H1 (cell line): ENCODE data around the gene MS4A6A. TPM values are rescaled to one million over a fixed set of nuclear protein-coding genes. Genes with fewer than 3 reads are reported as not detected.
"Not testable (repeated sequence)": the region's sequence is repeated elsewhere in the genome, so short reads cannot be mapped to it uniquely, and the experiment has no call there.

Experiments used
- CTCF ChIA-PET: fragments of 300-600 bp; sonication (Branson Sonifier 250); formaldehyde crosslinking; loops from one replicate; lab custom pipeline; 2021; ENCODE audit not compliant: partially characterized antibody; lab: Charles Lee
- POLR2A ChIA-PET: fragments of 300-600 bp; sonication (Branson Sonifier 250); formaldehyde crosslinking; loops from one replicate; lab custom pipeline; 2021; ENCODE audit warnings: inconsistent platforms; ENCODE audit not compliant: partially characterized antibody; lab: Charles Lee
- DNase-seq, 2 experiments: peaks; one replicate each; pipeline versions ENCODE4 v3.0.0 to v3.0.0-alpha.2; 2010 to 2022; ENCODE audit warnings: low spot score in 2 of 2, low read depth in 1 of 2, mixed read lengths in 1 of 2
- FAIRE-seq: peaks from 2 replicates; lab custom pipeline; 2011; peaks lifted over from hg19 to GRCh38; lab: Jason Lieb, UNC
- H2AFZ ChIP-seq: 2 replicates; pipeline ENCODE4 v1.8.1; 2012; ENCODE audit warnings: low read length, inconsistent platforms
- H2AK5ac ChIP-seq: 2 replicates; pipeline ENCODE4 v1.6.1; 2013; ENCODE audit warnings: low read depth, low read length
- H2BK120ac ChIP-seq: replicated peaks from 2 replicates; pipeline ENCODE3; 2013; ENCODE audit warnings: low read depth, low read length, inconsistent platforms
- H2BK12ac ChIP-seq: 2 replicates; pipeline ENCODE4 v1.6.1; 2013; ENCODE audit warnings: low read depth, low read length
- H2BK15ac ChIP-seq: 2 replicates; pipeline ENCODE4 v1.6.1; 2013; ENCODE audit warnings: low read length
- H2BK20ac ChIP-seq: 2 replicates; pipeline ENCODE4 v1.6.1; 2013; ENCODE audit warnings: low read length
- H2BK5ac ChIP-seq: 2 replicates; pipeline ENCODE4 v1.6.1; 2013; ENCODE audit warnings: low read depth, low read length
- H3K14ac ChIP-seq: 2 replicates; pipeline ENCODE4 v1.6.1; 2013; ENCODE audit warnings: inconsistent platforms; ENCODE audit not compliant: insufficient read length
- H3K18ac ChIP-seq: 2 replicates; pipeline ENCODE4 v1.6.1; 2013; ENCODE audit warnings: low read length; ENCODE audit errors: extremely low read depth
- H3K23ac ChIP-seq: 2 replicates; pipeline ENCODE4 v1.6.1; 2013; ENCODE audit warnings: inconsistent platforms; ENCODE audit not compliant: insufficient read length
- H3K23me2 ChIP-seq: 2 replicates; pipeline ENCODE4 v1.6.1; 2013; ENCODE audit warnings: low read depth, low read length
- H3K27ac ChIP-seq: 2 replicates; pipeline ENCODE4 v1.6.1; 2011; ENCODE audit warnings: low read depth, low read length, inconsistent platforms
- H3K27me3 ChIP-seq, 4 experiments: replicated peaks in 1 of 4; 1 replicate in 1 of 4; 2 replicates in 3 of 4; pipeline versions ENCODE4 v1.6.1 to v1.8.1; 2011 to 2013; ENCODE audit warnings: low read length in 3 of 4, mild to moderate bottlenecking in 3 of 4, inconsistent platforms in 2 of 4, mixed read lengths in 2 of 4, moderate library complexity in 1 of 4; ENCODE audit not compliant: control insufficient read depth in 3 of 4, insufficient read depth in 3 of 4; ENCODE audit errors: extremely low read depth in 1 of 4
- H3K36me3 ChIP-seq, 4 experiments: 2 replicates each; pipeline versions ENCODE4 v1.6.1 to v1.8.1; 2011 to 2013; ENCODE audit warnings: mild to moderate bottlenecking in 4 of 4, low read length in 3 of 4, moderate library complexity in 2 of 4, control low read depth in 1 of 4, inconsistent platforms in 1 of 4; ENCODE audit not compliant: insufficient read depth in 4 of 4, control insufficient read depth in 2 of 4
- H3K4ac ChIP-seq: replicated peaks from 2 replicates; pipeline ENCODE3; 2013; ENCODE audit warnings: low read length, low read depth, mixed read lengths, inconsistent platforms; ENCODE audit not compliant: insufficient read length
- H3K4me1 ChIP-seq, 4 experiments: replicated peaks in 1 of 4; 1 replicate in 1 of 4; 2 replicates in 3 of 4; pipeline versions ENCODE4 v1.6.1 to v1.8.1; 2011 to 2013; ENCODE audit warnings: low read length in 3 of 4, inconsistent platforms in 2 of 4, mixed read lengths in 1 of 4; ENCODE audit not compliant: insufficient read depth in 4 of 4, control insufficient read depth in 3 of 4
- H3K4me2 ChIP-seq, 2 experiments: 2 replicates each; pipeline versions ENCODE4 v1.6.1 to v1.8.1; 2011 to 2013; ENCODE audit warnings: low read depth in 2 of 2, low read length in 2 of 2, control low read depth in 1 of 2, inconsistent platforms in 1 of 2, mild to moderate bottlenecking in 1 of 2; ENCODE audit not compliant: insufficient read depth in 1 of 2
- H3K4me3 ChIP-seq, 4 experiments: fragments of 200-600, 300-600 bp in 1 of 4; sonication (generic), shearing (Covaris generic), sonication (Bioruptor Twin) in 1 of 4; 2 replicates each; pipeline versions ENCODE4 v1.5.1 to v1.8.1; 2011 to 2016; ENCODE audit warnings: low read length in 4 of 4, low read depth in 3 of 4, control low read depth in 2 of 4, inconsistent platforms in 2 of 4, mild to moderate bottlenecking in 2 of 4, mixed read lengths in 1 of 4, moderate library complexity in 1 of 4; ENCODE audit not compliant: insufficient read depth in 2 of 4; ENCODE audit errors: extremely low read depth in 1 of 4
- H3K56ac ChIP-seq: replicated peaks from 2 replicates; pipeline ENCODE3; 2013; ENCODE audit warnings: low read depth, mild to moderate bottlenecking, mixed read lengths, low read length, inconsistent platforms; ENCODE audit not compliant: insufficient read length
- H3K79me1 ChIP-seq: 2 replicates; pipeline ENCODE4 v1.6.1; 2013; ENCODE audit warnings: low read depth, low read length, control low read depth
- H3K79me2 ChIP-seq, 2 experiments: 2 replicates each; pipeline versions ENCODE4 v1.6.1 to v1.8.1; 2012 to 2013; ENCODE audit warnings: low read length in 2 of 2, mild to moderate bottlenecking in 2 of 2, inconsistent platforms in 1 of 2; ENCODE audit not compliant: insufficient read depth in 2 of 2, control insufficient read depth in 1 of 2
- H3K9ac ChIP-seq, 4 experiments: replicated peaks in 1 of 4; 1 replicate in 1 of 4; 2 replicates in 3 of 4; pipeline versions ENCODE4 v1.6.1 to v1.8.1; 2011 to 2013; ENCODE audit warnings: low read depth in 3 of 4, low read length in 3 of 4, control low read depth in 2 of 4, mild to moderate bottlenecking in 2 of 4, moderate library complexity in 2 of 4, inconsistent platforms in 1 of 4; ENCODE audit errors: extremely low read depth in 1 of 4
- H3K9me3 ChIP-seq, 2 experiments: 2 replicates each; pipeline versions ENCODE4 v1.6.1 to v1.8.1; 2012 to 2013; ENCODE audit warnings: mild to moderate bottlenecking in 2 of 2, moderate library complexity in 2 of 2, control low read depth in 1 of 2, inconsistent platforms in 1 of 2, low read depth in 1 of 2, low read length in 1 of 2, mixed read lengths in 1 of 2; ENCODE audit not compliant: insufficient read depth in 2 of 2
- H4K20me1 ChIP-seq, 2 experiments: replicated peaks in 1 of 2; 2 replicates each; pipeline versions ENCODE3 to v1.8.1; 2011 to 2013; ENCODE audit warnings: inconsistent platforms in 2 of 2, low read length in 2 of 2, mild to moderate bottlenecking in 1 of 2; ENCODE audit not compliant: insufficient read depth in 2 of 2, control insufficient read depth in 1 of 2
- H4K5ac ChIP-seq: 2 replicates; pipeline ENCODE4 v1.6.1; 2013; ENCODE audit warnings: low read length, low read depth, mixed read lengths, inconsistent platforms; ENCODE audit not compliant: insufficient read length
- H4K8ac ChIP-seq: 2 replicates; pipeline ENCODE4 v1.8.0; 2013; ENCODE audit warnings: mild to moderate bottlenecking, moderate library complexity, low read length, inconsistent platforms; ENCODE audit not compliant: insufficient read depth; ENCODE audit errors: extremely low read depth
- H4K91ac ChIP-seq: replicated peaks from 2 replicates; pipeline ENCODE3; 2013; ENCODE audit warnings: low read length, mixed read lengths, inconsistent platforms; ENCODE audit not compliant: insufficient read length
- WGBS, 2 experiments: shearing (Covaris generic) in 1 of 2; methylation state at CpG; one replicate each; pipeline versions ENCODE4 v1.1.6 to v1.1.7; 2013 to 2015; ENCODE audit warnings: low lambda C conversion rate in 2 of 2, mixed read lengths in 2 of 2, inconsistent platforms in 1 of 2, low coverage in 1 of 2, missing lambda C conversion rate in 1 of 2; ENCODE audit not compliant: insufficient replicate concordance in 2 of 2, insufficient coverage in 1 of 2, insufficient read length in 1 of 2; ENCODE audit errors: extremely low coverage in 1 of 2, missing lambda C conversion rate in 1 of 2; 5-methylcytosine and 5-hydroxymethylcytosine counted together
- polyA plus RNA-seq, 7 experiments: library from polyadenylated mRNA; depleted of rRNA in 3 of 7; stranded (reverse) in 5 of 7; unstranded in 2 of 7; fragments of >200 nt in 5 of 7; fragments of 200-250 nt in 2 of 7; gene quantifications; 1 replicate in 5 of 7; 2 replicates in 1 of 7; 4 replicates in 1 of 7; pipeline versions ENCODE4 v1.2.1 to v1.2.3, GENCODE V29; 2011 to 2013; ENCODE audit warnings: missing spikeins in 2 of 7, mixed read lengths in 2 of 7
- total RNA-seq: library from RNA; stranded (reverse); fragmentation: NEBNext Ultra II Directional; extraction: Animal tissue kit (Norgen Biotek cat#: 25700); gene quantifications from 2 replicates; pipeline ENCODE4 v1.2.1, GENCODE V29; 2021

Gene MS4A6A
- total and polyA plus RNA-seq, 2 of the 8 experiments (the other 6 are each of a cell fraction or from before 2014, with no cell fraction given) = not detected

DNA sequence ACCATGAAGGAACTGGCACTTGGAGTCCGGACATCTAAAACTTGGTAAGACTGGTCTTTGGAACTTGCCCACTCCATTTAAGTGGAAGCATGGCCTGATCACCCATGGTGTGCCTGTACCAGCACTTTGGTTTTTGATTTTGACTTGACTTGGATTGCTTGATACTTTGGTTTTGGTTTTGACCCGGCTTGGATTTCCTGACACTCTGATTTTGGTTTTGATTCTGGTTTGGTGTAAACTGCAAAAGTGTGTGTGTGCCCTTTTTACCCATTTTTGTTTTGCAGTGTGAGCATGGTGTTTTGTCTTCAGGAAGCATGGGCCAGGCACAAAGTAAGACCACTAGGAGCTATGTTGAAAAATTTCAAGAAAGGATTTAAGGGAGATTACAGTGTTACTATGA is 3.2 kb upstream of the MS4A6A start:
- H3K79me1 ChIP-seq, H4K20me1 ChIP-seq, H4K5ac ChIP-seq, H3K4me1 ChIP-seq, H3K9ac ChIP-seq, H2BK12ac ChIP-seq, H3K79me2 ChIP-seq, H3K27me3 ChIP-seq, H3K27ac ChIP-seq, H2BK20ac ChIP-seq, FAIRE-seq, H4K91ac ChIP-seq, H2BK120ac ChIP-seq, H3K36me3 ChIP-seq, H3K23me2 ChIP-seq, H2BK5ac ChIP-seq, H2BK15ac ChIP-seq, H3K18ac ChIP-seq, POLR2A ChIA-PET, H3K14ac ChIP-seq, H3K9me3 ChIP-seq, H3K4me3 ChIP-seq, H4K8ac ChIP-seq, H2AFZ ChIP-seq, H2AK5ac ChIP-seq, H3K56ac ChIP-seq, H3K4ac ChIP-seq, H3K23ac ChIP-seq, DNase-seq, H3K4me2 ChIP-seq: not testable (repeated sequence)
- 91% methylated on average over 2 of the region's 2 CpGs; no CpG with 5 or more reads in 1 of the 2 experiments for WGBS, 2 experiments
- CTCF ChIA-PET = interaction anchor here (1.2 kb wide), 1 partner anchor 79 kb away, joined by 3 read pairs; no protein-coding TSS in a partner anchor

DNA sequence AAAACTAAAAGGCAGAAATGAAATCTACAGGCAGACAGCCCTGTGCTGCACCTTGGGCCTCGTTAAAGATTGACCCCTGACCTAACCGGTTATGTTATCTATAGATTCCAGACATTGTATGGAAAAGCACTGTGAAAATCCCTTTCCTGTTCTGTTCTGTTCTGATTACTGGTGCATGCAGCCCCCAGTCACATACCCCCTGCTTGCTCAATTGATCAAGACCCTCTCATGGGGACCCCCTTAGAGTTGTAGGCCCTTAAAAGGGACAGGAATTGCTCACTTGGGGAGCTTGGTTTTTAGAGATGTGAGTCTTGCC is 2.6 kb upstream of the MS4A6A start:
- H2AK5ac ChIP-seq, H3K23ac ChIP-seq, H3K79me1 ChIP-seq, H4K91ac ChIP-seq, H3K14ac ChIP-seq, H3K4me2 ChIP-seq, DNase-seq, H3K27me3 ChIP-seq, H3K79me2 ChIP-seq, H2BK20ac ChIP-seq, H3K9ac ChIP-seq, FAIRE-seq, H3K27ac ChIP-seq, H3K9me3 ChIP-seq, H3K56ac ChIP-seq, H3K4me3 ChIP-seq, H2BK12ac ChIP-seq, H4K8ac ChIP-seq, H2BK5ac ChIP-seq, H2BK120ac ChIP-seq, H3K18ac ChIP-seq, H4K20me1 ChIP-seq, H3K36me3 ChIP-seq, H2AFZ ChIP-seq, H3K4me1 ChIP-seq, H4K5ac ChIP-seq, POLR2A ChIA-PET, H3K23me2 ChIP-seq, H2BK15ac ChIP-seq, H3K4ac ChIP-seq: not testable (repeated sequence)
- 87% methylated on average over 2 of the region's 2 CpGs; no CpG with 5 or more reads in 1 of the 2 experiments for WGBS, 2 experiments
- CTCF ChIA-PET = interaction anchor here (1.2 kb wide), 1 partner anchor 80 kb away, joined by 3 read pairs; no protein-coding TSS in a partner anchor
